VCaP (cell line): ENCODE data around the gene HIVEP1.

Experiments
- H3K27ac ChIP-seq: fragments of 450-650 bp; 2 replicates; pipeline ENCODE4 v1.5.1; 2017
- CTCF ChIP-seq: fragments of 450-650 bp; conservative IDR thresholded peaks from 2 replicates; pipeline ENCODE4 v1.5.1; 2017; ENCODE audit warnings: mild to moderate bottlenecking, moderate library complexity

The HIVEP1 gene

GRCh38 chr6:12189661-12190060 lies 177.5 kb downstream of the HIVEP1 start:
- H3K27ac ChIP-seq, result no peak overlapping the region
- TF ChIP-seq CTCF, result no peak

- no peak for TF ChIP-seq CTCF
- H3K27ac ChIP-seq, result no peak overlapping the region
Observed at GRCh38 chr6:12190252-12190651, 178.1 kb downstream of the HIVEP1 start.

- H3K27ac ChIP-seq, result no peak overlapping the region
- TF ChIP-seq CTCF, result no peak
Observed at GRCh38 chr6:12196326-12196936, 184.3 kb downstream of the HIVEP1 start.

GRCh38 chr6:12198851-12199250 lies 186.7 kb downstream of the HIVEP1 start:
- no peak for TF ChIP-seq CTCF
- H3K27ac ChIP-seq, result no peak overlapping the region

- TF ChIP-seq CTCF, result no peak
- H3K27ac ChIP-seq, result no peak overlapping the region
Observed at GRCh38 chr6:12200015-12200564, 188.0 kb downstream of the HIVEP1 start.

- no peak overlapping the region for H3K27ac ChIP-seq
- no peak for TF ChIP-seq CTCF
Observed at GRCh38 chr6:12200761-12201160, 188.6 kb downstream of the HIVEP1 start.

- no peak for TF ChIP-seq CTCF
- H3K27ac ChIP-seq, result no peak overlapping the region
Observed at GRCh38 chr6:12203001-12203400, 190.9 kb downstream of the HIVEP1 start.
